Hematopoietic multipotent progenitor cell (in vitro differentiated cells): ENCODE data around the gene EFR3B. TPM values are rescaled to one million over a fixed set of nuclear protein-coding genes. Genes with fewer than 3 reads are reported as not detected.
"Not testable (repeated sequence)": the region's sequence is repeated elsewhere in the genome, so short reads cannot be mapped to it uniquely, and the experiment has no call there.

ENCODE experiments used
- DNase-seq, 3 donors: peaks; one replicate each; pipeline ENCODE4 v3.0.0-alpha.2; 2011 to 2015; ENCODE audit warnings: low read depth in 2 of 3, low spot score in 2 of 3
- total RNA-seq: library from RNA; depleted of rRNA; stranded (reverse); fragments of >200 nt; gene quantifications from one replicate; pipeline ENCODE4 v1.2.3, GENCODE V29; 2012

Gene EFR3B
- total RNA-seq, result 0.27 TPM

- DNase-seq, result peak; percentile 65 to 93 (median 92)
Observed at GRCh38 chr2:25041928-25042320, at the start of gene EFR3B. Gene EFR3B (plus strand): TSS chr2:25042076. CDS start chr2:25042313, 237 bp downstream.

- no peak for DNase-seq
Observed at GRCh38 chr2:24993406-24994145, 48.3 kb upstream of the EFR3B start.

- no peak for DNase-seq
Observed at GRCh38 chr2:24994146-24994724, 47.6 kb upstream of the EFR3B start.

- DNase-seq, result not testable (repeated sequence)
Observed at GRCh38 chr2:24999097-24999496, 42.8 kb upstream of the EFR3B start.

- no peak for DNase-seq
Observed at GRCh38 chr2:25000036-25000435, 41.8 kb upstream of the EFR3B start.

- no peak for DNase-seq
Observed at GRCh38 chr2:25000503-25001324, 41.2 kb upstream of the EFR3B start.

GRCh38 chr2:25001325-25001637 lies 40.6 kb upstream of the EFR3B start:
- DNase-seq, result no peak

GRCh38 chr2:25002066-25002465 lies 39.8 kb upstream of the EFR3B start:
- DNase-seq, result no peak

GRCh38 chr2:25009954-25010353 lies 31.9 kb upstream of the EFR3B start:
- DNase-seq, result peak in 1 of 3 donors; percentile 45

GRCh38 chr2:25011342-25011741 lies 30.5 kb upstream of the EFR3B start:
- not testable (repeated sequence) for DNase-seq

GRCh38 chr2:25014631-25015030 lies 27.2 kb upstream of the EFR3B start:
- DNase-seq, result no peak

- DNase-seq, result no peak
Observed at GRCh38 chr2:25018681-25019080, 23.2 kb upstream of the EFR3B start.

- DNase-seq, result no peak
Observed at GRCh38 chr2:25021791-25022362, 20.0 kb upstream of the EFR3B start.

GRCh38 chr2:25023333-25023732 lies 18.5 kb upstream of the EFR3B start:
- DNase-seq, result no peak

GRCh38 chr2:25025229-25026007 lies 16.5 kb upstream of the EFR3B start:
- no peak for DNase-seq

GRCh38 chr2:25026008-25026530 lies 15.8 kb upstream of the EFR3B start:
- DNase-seq, result no peak

- no peak for DNase-seq
Observed at GRCh38 chr2:25029183-25029554, 12.7 kb upstream of the EFR3B start.

- DNase-seq, result peak in 1 of 3 donors; percentile 71
Observed at GRCh38 chr2:25030702-25031101, 11.2 kb upstream of the EFR3B start.

- no peak for DNase-seq
Observed at GRCh38 chr2:25032094-25032493, 9.8 kb upstream of the EFR3B start.

- no peak for DNase-seq
Observed at GRCh38 chr2:25032901-25033300, 9.0 kb upstream of the EFR3B start.
